ENCODE results near the gene ZDHHC1. TPM values are rescaled to one million over a fixed set of nuclear protein-coding genes. Genes with fewer than 3 reads are reported as not detected.

The ZDHHC1 gene
- total RNA-seq, 4 donors from 2014 or later, result 2.5 to 11.1 (median 3.8) TPM

GRCh38 chr16:67449336-67449735, 33.1 kb upstream of the ZDHHC1 start:
- WGBS, 2 donors, result 58 to 100% methylated on average over 1 to 2 of the region's 2 CpGs
- Histone ChIP-seq H3K36me3 (peaks cover 4 to 94% (median 27%) of the 10 kb centered on the region in 3 donors), H3K27ac (no peak overlapping the region)

GRCh38 chr16:67448580-67448979, 32.3 kb upstream of the ZDHHC1 start:
- intact Hi-C loops (cut with DNase I), result no loop called here
- H3K27ac ChIP-seq, result no peak overlapping the region

More at GRCh38 chr16:67449336-67449735, 33.1 kb upstream of the ZDHHC1 start:
- Histone ChIP-seq H3K9me3 (no peaks in the 10 kb centered on the region), H3K27me3 (no peaks in the 10 kb centered on the region), H3K4me1 (peaks cover 13 to 79% (median 48%) of the 10 kb centered on the region in 3 donors), H3K4me3 (no peak overlapping the region)
- TF ChIP-seq POLR2A (IDR thresholded peaks at IDR 0.05) (no peak), CTCF (IDR thresholded peaks at IDR 0.05) (no peak)
- DNase-seq, result no peak
- intact Hi-C loops (cut with DNase I), result no loop called here

GRCh38 chr16:67447508-67448076, 31.3 kb upstream of the ZDHHC1 start:
- H3K4me1 ChIP-seq, result peaks cover 13 to 95% (median 61%) of the 10 kb centered on the region in 3 donors
- no peaks in the 10 kb centered on the region for H3K27me3 ChIP-seq
- DNase-seq, result no peak
- no peaks in the 10 kb centered on the region for H3K9me3 ChIP-seq
- WGBS, 2 donors, result 40 to 42% methylated on average over 2 to 4 of the region's 6 CpGs
- H3K27ac ChIP-seq, result peak overlapping the region in 2 of 4 donors; percentile 9 to 33
- intact Hi-C loops (cut with DNase I), result no loop called here
- H3K36me3 ChIP-seq, result peaks cover 17 to 98% (median 19%) of the 10 kb centered on the region in 3 donors
- no peak for TF ChIP-seq POLR2A (IDR thresholded peaks at IDR 0.05)
- peak in 4 of 6 experiments; percentile 26 to 68 (median 38) for TF ChIP-seq CTCF (IDR thresholded peaks at IDR 0.05)
- H3K4me3 ChIP-seq, result no peak overlapping the region

More at GRCh38 chr16:67448580-67448979, 32.3 kb upstream of the ZDHHC1 start:
- 91 to 100% methylated on average over 4 to 5 of the region's 5 CpGs for WGBS, 2 donors
- H3K9me3 ChIP-seq, result no peaks in the 10 kb centered on the region
- H3K36me3 ChIP-seq, result peaks cover 9 to 98% (median 27%) of the 10 kb centered on the region in 3 donors
- TF ChIP-seq POLR2A (IDR thresholded peaks at IDR 0.05) (no peak), CTCF (IDR thresholded peaks at IDR 0.05) (no peak)
- H3K27me3 ChIP-seq, result no peaks in the 10 kb centered on the region
- no peak for DNase-seq
- no peak overlapping the region for H3K4me3 ChIP-seq
- peaks cover 13 to 87% (median 53%) of the 10 kb centered on the region in 3 donors for H3K4me1 ChIP-seq

GRCh38 chr16:67446968-67447507, 30.8 kb upstream of the ZDHHC1 start:
- intact Hi-C loops (cut with DNase I), result no loop called here
- TF ChIP-seq POLR2A (IDR thresholded peaks at IDR 0.05), result no peak
- no peak for TF ChIP-seq CTCF (IDR thresholded peaks at IDR 0.05)
- Histone ChIP-seq H3K9me3 (no peaks in the 10 kb centered on the region), H3K4me1 (peaks cover 15 to 95% (median 60%) of the 10 kb centered on the region in 3 donors), H3K4me3 (no peak overlapping the region), H3K27me3 (no peaks in the 10 kb centered on the region), H3K36me3 (peaks cover 14 to 98% (median 20%) of the 10 kb centered on the region in 3 donors), H3K27ac (peak overlapping the region in 3 of 4 donors; percentile 9 to 33 (median 11))
- DNase-seq, result no peak
- WGBS, 2 donors, result 80 to 89% methylated on average over 2 to 6 of the region's 8 CpGs
